Uterus (tissue), 4 donors: Measurements from ENCODE around the gene NUDCD2. TPM values are rescaled to one million over a fixed set of nuclear protein-coding genes. Genes with fewer than 3 reads are reported as not detected.

ENCODE experiments used
- DNase-seq, 2 donors: peaks; one replicate each; pipeline ENCODE4 v3.0.0-alpha.2; 2019 to 2020
- H3K27ac ChIP-seq, 2 donors: fragments of 200-600 bp; sonication (generic); 1 replicate in 1 of 2; 2 replicates in 1 of 2; pipeline ENCODE4 v1.5.1; 2016 to 2018
- H3K27me3 ChIP-seq, 2 donors: fragments of 200-600 bp; sonication (generic); one replicate each; pipeline ENCODE4 v1.5.1; 2018 to 2019; ENCODE audit warnings: control low read depth in 1 of 2
- H3K36me3 ChIP-seq, 2 donors: fragments of 200-600 bp; sonication (generic); one replicate each; pipeline ENCODE4 v1.5.1; 2019; ENCODE audit warnings: control low read depth in 1 of 2
- H3K4me1 ChIP-seq, 2 donors: fragments of 200-600 bp; sonication (generic); one replicate each; pipeline ENCODE4 v1.5.1; 2018 to 2019; ENCODE audit warnings: control low read depth in 1 of 2
- H3K4me3 ChIP-seq, 2 donors: fragments of 200-600 bp; sonication (generic); 1 replicate in 1 of 2; 2 replicates in 1 of 2; pipeline ENCODE4 v1.5.1; 2018 to 2019; ENCODE audit warnings: mild to moderate bottlenecking in 1 of 2
- H3K9me3 ChIP-seq, 2 donors: fragments of 200-600 bp; sonication (generic); one replicate each; pipeline ENCODE4 v1.5.1; 2019; ENCODE audit warnings: control low read depth in 1 of 2
- CTCF ChIP-seq, 4 experiments: fragments of 200-600 bp in 2 of 4; fragments of 450-650 bp in 2 of 4; sonication (generic) in 2 of 4; IDR thresholded peaks; one replicate each; pipeline ENCODE4 v1.5.1; 2016 to 2019; ENCODE audit warnings: antibody characterized with exemption in 4 of 4, mild to moderate bottlenecking in 2 of 4, moderate library complexity in 1 of 4
- POLR2A ChIP-seq, 2 donors: fragments of 450-650 bp; IDR thresholded peaks; one replicate each; pipeline ENCODE4 v1.6.1; 2016; ENCODE audit warnings: antibody characterized with exemption in 2 of 2, mild to moderate bottlenecking in 1 of 2, moderate library complexity in 1 of 2
- intact Hi-C: fragments of 100-400 bp; cut with DNase I; formaldehyde crosslinking; loops from one replicate; pipeline ENCODE4 v1.15.1; 2023; ENCODE audit warnings: low total_unique reads
- total RNA-seq, 4 donors: library from RNA; depleted of rRNA in 3 of 4; stranded (reverse); fragments of >200 nt in 3 of 4; gene quantifications; one replicate each; pipeline versions ENCODE4 v1.1.0 to v1.2.4, GENCODE V29; 2014 to 2023
- donor health status: DM: yes; HTN: yes; CAD: no.

The NUDCD2 gene
- total RNA-seq, result 10 to 100 TPM in 2 of 4 donors, 1 to 10 TPM in 2; 7.6 to 24.8 (median 9.8) TPM

- Histone ChIP-seq H3K27me3 (no peaks in the 10 kb centered on the region), H3K36me3 (no peaks in the 10 kb centered on the region), H3K4me3 (peak within 1 kb of the TSS; percentile 68 to 92), H3K9me3 (no peaks in the 10 kb centered on the region), H3K27ac (peak within 1 kb of the TSS; percentile 97 to 98), H3K4me1 (peaks cover 7 to 9% of the 10 kb centered on the region in 2 donors)
- intact Hi-C loops, result no loop called here
- DNase-seq, result peak; percentile 94 to 96
- TF ChIP-seq POLR2A (IDR thresholded peaks at IDR 0.05) (peak; percentile 66 to 83), CTCF (IDR thresholded peaks at IDR 0.05) (peak; percentile 25 to 50 (median 37))
These were observed at the start of gene NUDCD2 for GRCh38 chr5:163459819-163460561. Gene NUDCD2 (minus strand): TSS chr5:163460102. CDS start chr5:163460050, 52 bp downstream.

- no peak for DNase-seq
- Histone ChIP-seq H3K36me3 (no peaks in the 10 kb centered on the region), H3K9me3 (no peaks in the 10 kb centered on the region), H3K4me1 (peaks cover 6 to 9% of the 10 kb centered on the region in 2 donors), H3K27me3 (no peaks in the 10 kb centered on the region), H3K4me3 (peak overlapping the region in 1 of 2 donors; percentile 14), H3K27ac (peak overlapping the region; percentile 96 to 98)
- TF ChIP-seq POLR2A (IDR thresholded peaks at IDR 0.05), result no peak
- no peak for TF ChIP-seq CTCF (IDR thresholded peaks at IDR 0.05)
- intact Hi-C loops, result no loop called here
These were observed 49.5 kb upstream of the NUDCD2 start for GRCh38 chr5:163509291-163509951.

GRCh38 chr5:163508753-163509152 is 48.9 kb upstream of the NUDCD2 start:
- DNase-seq, result no peak
- H3K36me3 ChIP-seq, result no peaks in the 10 kb centered on the region
- H3K27ac ChIP-seq, result peak overlapping the region; percentile 96 to 98
- H3K27me3 ChIP-seq, result no peaks in the 10 kb centered on the region
- H3K4me1 ChIP-seq, result peaks cover 6 to 9% of the 10 kb centered on the region in 2 donors
- H3K4me3 ChIP-seq, result peak overlapping the region in 1 of 2 donors; percentile 14
- no peak for TF ChIP-seq POLR2A (IDR thresholded peaks at IDR 0.05)
- intact Hi-C loops, result no loop called here
- no peaks in the 10 kb centered on the region for H3K9me3 ChIP-seq

GRCh38 chr5:163506726-163507125 is 46.8 kb upstream of the NUDCD2 start:
- intact Hi-C loops, result no loop called here
- H3K36me3 ChIP-seq, result no peaks in the 10 kb centered on the region
- DNase-seq, result no peak
- TF ChIP-seq CTCF (IDR thresholded peaks at IDR 0.05) (no peak), POLR2A (IDR thresholded peaks at IDR 0.05) (no peak)
- H3K4me1 ChIP-seq, result peaks cover 8 to 11% of the 10 kb centered on the region in 2 donors
- no peaks in the 10 kb centered on the region for H3K27me3 ChIP-seq
- peak overlapping the region; percentile 71 to 88 for H3K4me3 ChIP-seq
- peak overlapping the region; percentile 96 to 98 for H3K27ac ChIP-seq
- no peaks in the 10 kb centered on the region for H3K9me3 ChIP-seq

GRCh38 chr5:163506095-163506457 is 46.2 kb upstream of the NUDCD2 start:
- TF ChIP-seq POLR2A (IDR thresholded peaks at IDR 0.05) (no peak), CTCF (IDR thresholded peaks at IDR 0.05) (no peak)
- Histone ChIP-seq H3K27me3 (no peaks in the 10 kb centered on the region), H3K36me3 (no peaks in the 10 kb centered on the region), H3K27ac (peak overlapping the region; percentile 96 to 98), H3K9me3 (no peaks in the 10 kb centered on the region), H3K4me3 (peak overlapping the region; percentile 71 to 88), H3K4me1 (peaks cover 8 to 11% of the 10 kb centered on the region in 2 donors)
- intact Hi-C loops, result no loop called here
- no peak for DNase-seq
